Measurements from ENCODE around the gene BOD1L1.
"Not testable (repeated sequence)": the region's sequence is repeated elsewhere in the genome, so short reads cannot be mapped to it uniquely, and the experiment has no call there.

The BOD1L1 gene

GRCh38 chr4:13618212-13618806, 9.2 kb downstream of the BOD1L1 start:
- no peak for DNase-seq (ENCODE audit: low read depth)

- DNase-seq (ENCODE audit: low read depth) = no peak
Observed at GRCh38 chr4:13617801-13618200, 9.7 kb downstream of the BOD1L1 start.

- DNase-seq (ENCODE audit: low read depth) = no peak
Observed at GRCh38 chr4:13616597-13616996, 10.9 kb downstream of the BOD1L1 start.

- no peak for DNase-seq (ENCODE audit: low read depth)
Observed at GRCh38 chr4:13615161-13615560, 12.4 kb downstream of the BOD1L1 start.

GRCh38 chr4:13612569-13612968, 15.0 kb downstream of the BOD1L1 start:
- DNase-seq (ENCODE audit: low read depth) = no peak

GRCh38 chr4:13611283-13611842, 16.2 kb downstream of the BOD1L1 start:
- no peak for DNase-seq (ENCODE audit: low read depth)

GRCh38 chr4:13605330-13605729, 22.2 kb downstream of the BOD1L1 start:
- DNase-seq (ENCODE audit: low read depth) = no peak

- no peak for DNase-seq (ENCODE audit: low read depth)
Observed at GRCh38 chr4:13601848-13602247, 25.7 kb downstream of the BOD1L1 start.

GRCh38 chr4:13601048-13601447, 26.5 kb downstream of the BOD1L1 start:
- no peak for DNase-seq (ENCODE audit: low read depth)

GRCh38 chr4:13599159-13599558, 28.4 kb downstream of the BOD1L1 start:
- no peak for DNase-seq (ENCODE audit: low read depth)

GRCh38 chr4:13597604-13598003, 29.9 kb downstream of the BOD1L1 start:
- DNase-seq (ENCODE audit: low read depth) = no peak

- no peak for DNase-seq (ENCODE audit: low read depth)
Observed at GRCh38 chr4:13597141-13597540, 30.4 kb downstream of the BOD1L1 start.

GRCh38 chr4:13592220-13592619, 35.3 kb downstream of the BOD1L1 start:
- DNase-seq (ENCODE audit: low read depth) = no peak

- DNase-seq (ENCODE audit: low read depth) = no peak
Observed at GRCh38 chr4:13590766-13591165, 36.8 kb downstream of the BOD1L1 start.

GRCh38 chr4:13588954-13589353, 38.6 kb downstream of the BOD1L1 start:
- no peak for DNase-seq (ENCODE audit: low read depth)

GRCh38 chr4:13584481-13584880, 43.0 kb downstream of the BOD1L1 start:
- DNase-seq (ENCODE audit: low read depth) = no peak

GRCh38 chr4:13580036-13580435, 47.5 kb downstream of the BOD1L1 start:
- no peak for DNase-seq (ENCODE audit: low read depth)

GRCh38 chr4:13577660-13578059, 49.9 kb downstream of the BOD1L1 start:
- DNase-seq (ENCODE audit: low read depth) = no peak

- no peak for DNase-seq (ENCODE audit: low read depth)
Observed at GRCh38 chr4:13570916-13571315, 56.6 kb downstream of the BOD1L1 start.

- no peak for DNase-seq (ENCODE audit: low read depth)
Observed at GRCh38 chr4:13567125-13567524, 60.4 kb downstream of the BOD1L1 start.

- DNase-seq (ENCODE audit: low read depth) = no peak
Observed at GRCh38 chr4:13562876-13563275, 64.6 kb downstream of the BOD1L1 start.

- DNase-seq (ENCODE audit: low read depth) = no peak
Observed at GRCh38 chr4:13561673-13562072, 65.9 kb downstream of the BOD1L1 start.

GRCh38 chr4:13560111-13560510, 67.4 kb downstream of the BOD1L1 start:
- DNase-seq (ENCODE audit: low read depth) = not testable (repeated sequence)

- DNase-seq (ENCODE audit: low read depth) = no peak
Observed at GRCh38 chr4:13559413-13559812, 68.1 kb downstream of the BOD1L1 start.
